Thoracic aorta (tissue), 2 donors: Measurements from ENCODE around the gene TATDN3. TPM values are rescaled to one million over a fixed set of nuclear protein-coding genes. Genes with fewer than 3 reads are reported as not detected.

ENCODE experiments used
- ATAC-seq: fragments of 150-250 bp; one replicate; pipeline ENCODE4 v1.8.0; 2017; ENCODE audit warnings: low read depth; ENCODE audit not compliant: insufficient number of reproducible peaks, low FRiP score
- DNase-seq: peaks from one replicate; pipeline ENCODE4 v3.0.0-alpha.2; 2020; ENCODE audit warnings: low spot score
- H3K27ac ChIP-seq, 2 donors: fragments of 200-600 bp; sonication (generic); 1 replicate in 1 of 2; 2 replicates in 1 of 2; pipeline ENCODE4 v1.5.1; 2016; ENCODE audit warnings: mild to moderate bottlenecking in 2 of 2, moderate library complexity in 2 of 2
- H3K27me3 ChIP-seq: fragments of 200-600 bp; sonication (generic); replicated peaks from 2 replicates; pipeline ENCODE4 v1.6.0; 2016; ENCODE audit warnings: mild to moderate bottlenecking; ENCODE audit not compliant: insufficient read depth
- H3K36me3 ChIP-seq: fragments of 200-600 bp; sonication (generic); one replicate; pipeline ENCODE4 v1.5.1; 2016
- H3K4me1 ChIP-seq, 2 donors: fragments of 200-600 bp; sonication (generic); 1 replicate in 1 of 2; 2 replicates in 1 of 2; pipeline versions ENCODE4 v1.5.1 to v1.6.0; 2016; ENCODE audit warnings: low read depth in 2 of 2, mild to moderate bottlenecking in 1 of 2; ENCODE audit not compliant: control insufficient read depth in 1 of 2
- H3K4me3 ChIP-seq: fragments of 200-600 bp; sonication (generic); 2 replicates; pipeline ENCODE4 v1.5.1; 2016; ENCODE audit warnings: mild to moderate bottlenecking
- H3K9me3 ChIP-seq: fragments of 200-600 bp; sonication (generic); 2 replicates; pipeline ENCODE4 v1.5.1; 2016
- total RNA-seq, 2 donors: library from RNA; depleted of rRNA; stranded (reverse); fragments of >200 nt; gene quantifications; one replicate each; pipeline versions ENCODE4 v1.1.0 to v1.2.3, GENCODE V29; 2016
- TF ChIP-seq, protein P1 (sequence below): fragments of 200-600 bp; sonication (generic); IDR thresholded peaks from one replicate; pipeline ENCODE4 v1.5.1; 2019; ENCODE audit warnings: antibody characterized with exemption

TATDN3 gene
- total RNA-seq, 2 donors from 2014 or later, result 8.1 to 8.9 TPM

GRCh38 chr1:212785871-212786270 is 5.8 kb upstream of the TATDN3 start:
- Histone ChIP-seq H3K4me3 (no peak overlapping the region), H3K9me3 (no peaks in the 10 kb centered on the region), H3K27me3 (no peaks in the 10 kb centered on the region), H3K36me3 (peaks cover 11% of the 10 kb centered on the region), H3K27ac (no peak overlapping the region), H3K4me1 (peaks cover 12 to 14% of the 10 kb centered on the region in 2 donors)
- DNase-seq (no peak), ATAC-seq (no peak)
- TF ChIP-seq, protein P1, sequence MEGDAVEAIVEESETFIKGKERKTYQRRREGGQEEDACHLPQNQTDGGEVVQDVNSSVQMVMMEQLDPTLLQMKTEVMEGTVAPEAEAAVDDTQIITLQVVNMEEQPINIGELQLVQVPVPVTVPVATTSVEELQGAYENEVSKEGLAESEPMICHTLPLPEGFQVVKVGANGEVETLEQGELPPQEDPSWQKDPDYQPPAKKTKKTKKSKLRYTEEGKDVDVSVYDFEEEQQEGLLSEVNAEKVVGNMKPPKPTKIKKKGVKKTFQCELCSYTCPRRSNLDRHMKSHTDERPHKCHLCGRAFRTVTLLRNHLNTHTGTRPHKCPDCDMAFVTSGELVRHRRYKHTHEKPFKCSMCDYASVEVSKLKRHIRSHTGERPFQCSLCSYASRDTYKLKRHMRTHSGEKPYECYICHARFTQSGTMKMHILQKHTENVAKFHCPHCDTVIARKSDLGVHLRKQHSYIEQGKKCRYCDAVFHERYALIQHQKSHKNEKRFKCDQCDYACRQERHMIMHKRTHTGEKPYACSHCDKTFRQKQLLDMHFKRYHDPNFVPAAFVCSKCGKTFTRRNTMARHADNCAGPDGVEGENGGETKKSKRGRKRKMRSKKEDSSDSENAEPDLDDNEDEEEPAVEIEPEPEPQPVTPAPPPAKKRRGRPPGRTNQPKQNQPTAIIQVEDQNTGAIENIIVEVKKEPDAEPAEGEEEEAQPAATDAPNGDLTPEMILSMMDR, result no peak

DNA sequence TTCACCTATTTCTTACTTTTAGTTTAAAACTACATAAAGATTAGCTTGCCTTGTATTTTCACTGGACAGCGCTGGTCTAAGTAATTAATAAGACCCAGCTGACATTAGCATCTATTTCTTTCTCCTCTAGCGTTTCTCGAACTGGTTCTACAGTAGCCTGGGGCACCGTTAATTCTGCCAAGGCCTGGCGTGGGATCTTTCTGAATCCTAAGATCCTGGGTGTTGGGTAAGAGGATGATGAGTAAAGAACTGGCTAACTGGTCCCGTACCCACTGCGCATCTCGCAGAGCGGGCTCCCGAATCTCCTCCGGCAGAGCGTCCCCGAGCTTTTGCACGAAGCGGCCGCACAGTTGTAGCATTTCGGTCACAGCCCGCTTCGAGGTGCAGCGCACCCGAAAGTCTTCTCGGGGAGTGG is 426 bp upstream of the TATDN3 start:
- ATAC-seq, result peak; percentile 33
- Histone ChIP-seq H3K4me1 (peaks cover 13 to 29% of the 10 kb centered on the region in 2 donors), H3K27ac (peak overlapping the region; percentile 87 to 89), H3K9me3 (no peaks in the 10 kb centered on the region), H3K36me3 (peaks cover 6% of the 10 kb centered on the region), H3K27me3 (no peaks in the 10 kb centered on the region), H3K4me3 (peak overlapping the region; percentile 95)
- TF ChIP-seq, protein P1, result no peak
- no peak for DNase-seq

GRCh38 chr1:212792396-212792908 is 758 bp downstream of the TATDN3 start:
- Histone ChIP-seq H3K4me1 (peaks cover 13 to 29% of the 10 kb centered on the region in 2 donors), H3K9me3 (no peaks in the 10 kb centered on the region), H3K36me3 (peaks cover 6% of the 10 kb centered on the region), H3K27me3 (no peaks in the 10 kb centered on the region), H3K4me3 (peak overlapping the region; percentile 95), H3K27ac (peak overlapping the region; percentile 87 to 89)
- ATAC-seq (no peak), DNase-seq (no peak)
- TF ChIP-seq, protein P1, result no peak

GRCh38 chr1:212794561-212795014 is 2.9 kb downstream of the TATDN3 start:
- ATAC-seq (no peak), DNase-seq (no peak)
- Histone ChIP-seq H3K27ac (no peak overlapping the region), H3K27me3 (no peaks in the 10 kb centered on the region), H3K9me3 (no peaks in the 10 kb centered on the region), H3K4me1 (peaks cover 8 to 28% of the 10 kb centered on the region in 2 donors), H3K36me3 (peaks cover 6% of the 10 kb centered on the region), H3K4me3 (no peak overlapping the region)
- TF ChIP-seq, protein P1, result no peak

GRCh38 chr1:212797681-212798080 is 6.0 kb downstream of the TATDN3 start:
- TF ChIP-seq, protein P1, result no peak
- Histone ChIP-seq H3K27ac (no peak overlapping the region), H3K4me1 (peaks cover 0 to 10% of the 10 kb centered on the region in 2 donors), H3K4me3 (no peak overlapping the region), H3K36me3 (peaks cover 13% of the 10 kb centered on the region), H3K27me3 (no peaks in the 10 kb centered on the region), H3K9me3 (no peaks in the 10 kb centered on the region)
- DNase-seq (no peak), ATAC-seq (no peak)
